Endothelial cell (in vitro differentiated cells): ENCODE data around the gene PPP1R18. TPM values are rescaled to one million over a fixed set of nuclear protein-coding genes. Genes with fewer than 3 reads are reported as not detected.
A peak's percentile ranks its signal among the peaks of the same experiment; 100 is the strongest.

ENCODE experiments used
- DNase-seq: peaks from one replicate; pipeline ENCODE4 v3.0.0; 2021; ENCODE audit warnings: low spot score
- H3K27ac Mint-ChIP-seq: one replicate; pipeline ENCODE4 v1.8.0; 2021; ENCODE audit warnings: mixed read lengths, inconsistent platforms; ENCODE audit not compliant: unreplicated experiment
- H3K27me3 Mint-ChIP-seq: one replicate; pipeline ENCODE4 v1.8.0; 2021; ENCODE audit warnings: mild to moderate bottlenecking, moderate library complexity, mixed read lengths, inconsistent platforms; ENCODE audit not compliant: unreplicated experiment
- H3K36me3 Mint-ChIP-seq: one replicate; pipeline ENCODE4 v1.8.0; 2021; ENCODE audit warnings: mild to moderate bottlenecking, low read depth, mixed read lengths, inconsistent platforms; ENCODE audit not compliant: unreplicated experiment
- H3K4me1 Mint-ChIP-seq: one replicate; pipeline ENCODE4 v1.8.0; 2021; ENCODE audit warnings: mild to moderate bottlenecking, mixed read lengths, inconsistent platforms; ENCODE audit not compliant: unreplicated experiment
- H3K4me3 Mint-ChIP-seq: one replicate; pipeline ENCODE4 v1.8.0; 2021; ENCODE audit warnings: mild to moderate bottlenecking, mixed read lengths, inconsistent platforms; ENCODE audit not compliant: unreplicated experiment
- H3K9me3 Mint-ChIP-seq: one replicate; pipeline ENCODE4 v1.8.0; 2021; ENCODE audit warnings: mixed read lengths, inconsistent platforms; ENCODE audit not compliant: unreplicated experiment
- total RNA-seq: library from RNA; stranded (reverse); fragmentation: NEBNext Ultra II Directional; extraction: Animal tissue kit (Norgen Biotek cat#: 25700); gene quantifications from one replicate; pipeline ENCODE4 v1.2.1, GENCODE V29; 2021; ENCODE audit not compliant: unreplicated experiment
- TF ChIP-seq, protein P1 (sequence below): fragments of 200-600 bp; sonication (generic); IDR thresholded peaks from one replicate; pipeline ENCODE4 v1.5.0; 2021; ENCODE audit warnings: antibody characterized with exemption; ENCODE audit not compliant: unreplicated experiment

PPP1R18 gene
- total RNA-seq, 1 donor from 2014 or later, result 285 TPM

DNA sequence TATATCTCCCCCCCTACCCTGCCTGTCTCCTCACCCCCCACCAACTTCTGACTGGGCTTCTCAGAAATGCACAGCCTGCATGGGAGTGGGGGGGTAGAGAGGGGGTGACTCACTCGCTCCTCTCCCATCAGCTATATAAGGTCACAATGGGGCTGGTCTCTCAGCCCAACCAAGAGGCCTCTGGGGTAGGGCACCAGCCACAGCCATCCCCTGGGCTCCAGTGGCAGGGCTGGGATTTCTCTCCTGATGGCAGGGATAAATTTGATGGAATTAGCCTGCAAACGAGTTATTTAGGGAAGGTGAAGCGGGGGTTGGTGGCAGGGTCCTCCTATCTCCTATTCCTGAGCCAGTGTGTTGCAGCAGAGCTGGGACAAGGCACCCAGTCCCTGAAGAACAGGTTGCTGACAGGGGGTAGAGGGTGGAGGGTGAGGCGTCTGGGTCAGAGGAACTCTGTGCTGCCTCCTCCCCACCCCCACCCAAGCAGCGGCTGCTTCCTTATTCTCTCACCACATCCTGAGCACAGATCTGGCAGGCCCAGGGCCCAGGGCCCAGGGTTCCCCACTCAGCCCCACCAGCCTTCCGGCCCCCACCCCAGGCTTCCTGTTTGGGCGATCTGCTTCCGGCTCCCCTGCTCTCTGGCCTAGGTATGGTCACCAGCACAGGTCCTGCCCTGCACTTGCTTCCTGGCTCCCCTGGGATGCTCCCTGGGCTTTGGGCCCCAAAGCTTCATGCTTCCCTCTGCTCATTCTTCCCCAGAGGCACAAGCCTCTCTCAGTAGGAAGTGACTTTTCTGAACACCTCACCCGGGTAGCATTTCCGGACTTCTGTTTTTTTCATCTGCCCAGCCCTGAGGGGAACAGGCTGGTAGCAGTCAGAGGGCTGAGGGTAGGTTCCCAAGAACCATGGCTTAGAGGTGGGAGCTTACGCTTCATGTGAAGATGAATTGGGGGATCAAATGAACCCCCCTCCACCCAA is 4.0 kb downstream of the PPP1R18 start:
- H3K4me3 Mint-ChIP-seq, result peak overlapping the region; percentile 100
- H3K4me1 Mint-ChIP-seq, result peaks cover 55% of the 10 kb centered on the region
- TF ChIP-seq, protein P1, sequence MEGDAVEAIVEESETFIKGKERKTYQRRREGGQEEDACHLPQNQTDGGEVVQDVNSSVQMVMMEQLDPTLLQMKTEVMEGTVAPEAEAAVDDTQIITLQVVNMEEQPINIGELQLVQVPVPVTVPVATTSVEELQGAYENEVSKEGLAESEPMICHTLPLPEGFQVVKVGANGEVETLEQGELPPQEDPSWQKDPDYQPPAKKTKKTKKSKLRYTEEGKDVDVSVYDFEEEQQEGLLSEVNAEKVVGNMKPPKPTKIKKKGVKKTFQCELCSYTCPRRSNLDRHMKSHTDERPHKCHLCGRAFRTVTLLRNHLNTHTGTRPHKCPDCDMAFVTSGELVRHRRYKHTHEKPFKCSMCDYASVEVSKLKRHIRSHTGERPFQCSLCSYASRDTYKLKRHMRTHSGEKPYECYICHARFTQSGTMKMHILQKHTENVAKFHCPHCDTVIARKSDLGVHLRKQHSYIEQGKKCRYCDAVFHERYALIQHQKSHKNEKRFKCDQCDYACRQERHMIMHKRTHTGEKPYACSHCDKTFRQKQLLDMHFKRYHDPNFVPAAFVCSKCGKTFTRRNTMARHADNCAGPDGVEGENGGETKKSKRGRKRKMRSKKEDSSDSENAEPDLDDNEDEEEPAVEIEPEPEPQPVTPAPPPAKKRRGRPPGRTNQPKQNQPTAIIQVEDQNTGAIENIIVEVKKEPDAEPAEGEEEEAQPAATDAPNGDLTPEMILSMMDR, result no peak
- H3K36me3 Mint-ChIP-seq, result peaks cover 40% of the 10 kb centered on the region
- DNase-seq, result peak; percentile 90
- H3K9me3 Mint-ChIP-seq, result no peaks in the 10 kb centered on the region
- H3K27me3 Mint-ChIP-seq, result peaks cover 27% of the 10 kb centered on the region
- H3K27ac Mint-ChIP-seq, result peak overlapping the region; percentile 99

DNA sequence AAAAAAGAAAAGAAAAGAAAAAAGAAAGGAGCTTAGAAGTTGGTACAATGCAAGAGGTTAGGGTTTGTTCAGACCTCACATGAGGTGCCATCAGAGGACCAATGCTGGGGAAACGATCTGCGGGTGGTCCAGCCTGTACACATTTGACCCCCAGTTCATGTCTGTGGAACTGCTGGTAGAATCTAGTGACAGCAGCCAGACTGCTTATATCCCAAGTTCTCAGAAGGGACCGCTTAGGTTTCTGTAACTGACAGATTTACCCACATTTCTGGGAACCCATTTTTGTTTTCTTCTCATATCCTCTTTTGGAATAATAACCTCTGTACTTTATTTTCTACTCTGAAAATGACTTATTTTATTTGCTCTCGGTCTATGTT is 4.7 kb downstream of the PPP1R18 start:
- peak overlapping the region; percentile 100 for H3K4me3 Mint-ChIP-seq
- DNase-seq, result no peak
- peaks cover 55% of the 10 kb centered on the region for H3K4me1 Mint-ChIP-seq
- TF ChIP-seq, protein P1, result no peak
- H3K9me3 Mint-ChIP-seq, result no peaks in the 10 kb centered on the region
- H3K27me3 Mint-ChIP-seq, result peaks cover 27% of the 10 kb centered on the region
- peaks cover 40% of the 10 kb centered on the region for H3K36me3 Mint-ChIP-seq
- peak overlapping the region; percentile 93 for H3K27ac Mint-ChIP-seq

DNA sequence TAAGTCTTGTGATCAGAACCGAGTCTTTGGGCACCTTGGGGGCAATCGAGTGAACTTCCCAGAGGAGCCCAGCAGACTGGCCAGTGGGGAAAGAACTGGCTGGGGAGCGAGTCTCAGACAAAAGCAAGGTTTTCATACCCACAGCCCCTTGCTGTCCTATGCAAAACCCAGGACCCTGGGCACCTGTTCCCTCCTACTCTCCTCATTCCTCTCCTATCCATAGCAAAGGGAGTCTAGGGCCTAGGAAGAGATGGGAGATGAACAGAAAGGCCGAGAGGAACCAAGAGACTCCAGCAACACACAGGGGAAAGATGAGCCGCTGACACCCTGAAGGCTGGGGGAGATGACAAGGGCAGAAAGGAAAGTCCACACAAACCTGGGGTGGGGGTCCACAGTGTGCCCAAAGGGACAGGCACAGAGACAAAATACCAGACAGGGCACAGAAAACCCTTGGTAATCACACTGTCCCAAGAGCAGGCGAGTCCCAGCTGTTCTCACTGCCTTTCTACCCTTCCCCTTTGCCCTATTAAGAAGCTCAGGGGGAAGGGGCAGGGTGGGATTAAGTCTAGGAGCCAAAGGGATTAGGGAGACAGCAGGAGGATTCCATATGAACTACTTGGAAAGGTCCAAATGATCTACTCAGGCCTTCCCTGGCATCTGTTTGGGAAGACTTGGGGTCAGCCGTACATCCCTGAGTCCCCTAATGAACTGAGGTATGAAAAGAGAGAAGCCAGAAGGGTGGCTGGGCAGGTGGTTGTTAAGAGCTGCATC is 6.5 kb downstream of the PPP1R18 start:
- Mint-ChIP-seq H3K4me1 (peaks cover 50% of the 10 kb centered on the region), H3K4me3 (peak overlapping the region; percentile 86), H3K27ac (no peak overlapping the region), H3K36me3 (peaks cover 35% of the 10 kb centered on the region), H3K27me3 (peaks cover 16% of the 10 kb centered on the region), H3K9me3 (no peaks in the 10 kb centered on the region)
- TF ChIP-seq, protein P1, result no peak
- no peak for DNase-seq

DNA sequence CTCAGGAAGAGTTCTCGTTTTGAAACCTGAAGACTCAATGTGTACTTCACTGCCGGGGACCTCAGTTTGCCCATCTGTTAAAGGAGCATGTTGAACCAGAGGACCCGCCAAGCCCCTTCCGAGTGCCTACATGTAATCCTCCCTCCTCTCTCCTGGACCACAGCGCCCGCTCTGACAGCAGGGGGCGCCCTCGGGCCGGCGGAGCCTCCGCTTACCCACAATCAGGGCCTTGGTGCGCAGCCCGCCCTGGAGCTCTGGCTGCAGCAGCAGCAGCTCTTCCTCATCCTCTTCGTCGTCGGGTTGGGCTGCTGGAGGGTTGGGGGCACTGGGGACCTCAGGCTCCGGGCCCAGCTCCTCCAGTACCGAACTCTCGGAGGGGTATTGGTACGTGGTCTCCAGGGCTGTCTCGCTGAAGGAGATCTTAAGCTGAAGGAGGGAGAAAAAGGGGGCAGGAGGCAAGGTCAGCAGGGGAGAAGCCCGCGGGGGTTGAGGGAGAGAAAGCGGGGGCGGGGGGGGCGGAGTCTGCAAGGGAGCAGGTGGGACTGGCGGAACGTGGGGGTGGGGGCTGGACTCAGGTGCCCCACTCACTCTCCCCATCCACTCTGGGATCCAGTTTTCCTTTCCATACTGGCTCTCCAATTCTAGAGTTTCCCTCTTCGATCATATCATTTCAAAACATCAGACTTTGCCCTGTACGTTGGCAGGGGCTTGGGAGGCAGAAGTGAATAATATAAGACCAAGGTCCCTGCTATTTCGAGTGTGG is 7.3 kb downstream of the PPP1R18 start:
- Mint-ChIP-seq H3K36me3 (peaks cover 32% of the 10 kb centered on the region), H3K27me3 (peaks cover 13% of the 10 kb centered on the region), H3K27ac (no peak overlapping the region), H3K4me1 (peaks cover 47% of the 10 kb centered on the region), H3K4me3 (peak overlapping the region; percentile 86), H3K9me3 (no peaks in the 10 kb centered on the region)
- TF ChIP-seq, protein P1, result peak; percentile 80
- peak; percentile 97 for DNase-seq
